ENCODE data around the gene CXorf51A.
"Not testable (repeated sequence)": the region's sequence is repeated elsewhere in the genome, so short reads cannot be mapped to it uniquely, and the experiment has no call there.

The CXorf51A gene

GRCh38 chrX:146814644-146815043 lies at the start of gene CXorf51A:
TSS of gene CXorf51A (minus strand) at chrX:146814744. CDS start at chrX:146814723, 21 bp downstream.
- H3K9me2 ChIP-seq (replicated peaks; ENCODE audit: insufficient read depth, low read length); H3K4me2 ChIP-seq (ENCODE audit: low read depth, low read length, poor library complexity, severe bottlenecking); H4K20me1 ChIP-seq (ENCODE audit: low read depth, low read length); H3K79me2 ChIP-seq (ENCODE audit: insufficient read depth, low read length); H2AFZ ChIP-seq (ENCODE audit: low read depth, low read length, severe bottlenecking); H3K27me3 ChIP-seq (ENCODE audit: low read length); H3K9ac ChIP-seq (ENCODE audit: low read length); H3K9me3 ChIP-seq (ENCODE audit: insufficient read depth, low read length); H3K27ac ChIP-seq (ENCODE audit: low read depth, low read length); H3F3A ChIP-seq (ENCODE audit: insufficient read depth); H3K36me3 ChIP-seq (ENCODE audit: low read length); H3K4me3 ChIP-seq (ENCODE audit: insufficient read depth, low read length, poor library complexity, severe bottlenecking): not testable (repeated sequence)

DNA sequence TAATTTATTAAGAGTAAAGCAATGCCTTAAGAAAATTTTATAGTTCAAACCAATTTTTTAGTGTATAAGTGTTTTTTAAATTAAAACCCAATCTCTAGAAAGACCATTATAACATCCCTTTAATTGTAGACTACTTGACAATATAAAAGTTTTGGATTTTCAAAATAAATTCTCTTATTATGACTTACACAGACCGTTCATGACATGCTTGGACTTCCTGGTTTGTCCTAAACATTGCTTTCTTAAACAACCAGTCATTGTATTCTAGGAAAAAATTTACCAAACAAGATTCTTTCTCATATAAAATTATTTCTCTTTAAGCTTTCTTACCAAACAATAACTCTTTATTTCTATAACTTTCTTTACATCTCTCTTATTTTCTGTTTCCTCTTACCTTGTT lies 49.0 kb upstream of the CXorf51A start:
- Histone ChIP-seq H2AFZ (ENCODE audit: low read depth, low read length, severe bottlenecking) (no peak overlapping the region), H3K4me3 (ENCODE audit: insufficient read depth, low read length, poor library complexity, severe bottlenecking) (no peak overlapping the region), H3K9me2 (replicated peaks; ENCODE audit: insufficient read depth, low read length) (no peaks in the 10 kb centered on the region), H3K27me3 (ENCODE audit: low read length) (no peaks in the 10 kb centered on the region), H3K9me3 (ENCODE audit: insufficient read depth, low read length) (no peaks in the 10 kb centered on the region), H3K27ac (ENCODE audit: low read depth, low read length) (no peak overlapping the region), H3K79me2 (ENCODE audit: insufficient read depth, low read length) (no peaks in the 10 kb centered on the region), H3F3A (ENCODE audit: insufficient read depth) (no peaks in the 10 kb centered on the region), H3K9ac (ENCODE audit: low read length) (no peak overlapping the region), H3K4me2 (ENCODE audit: low read depth, low read length, poor library complexity, severe bottlenecking) (no peak overlapping the region), H4K20me1 (ENCODE audit: low read depth, low read length) (no peaks in the 10 kb centered on the region), H3K36me3 (ENCODE audit: low read length) (no peaks in the 10 kb centered on the region)
- TF ChIP-seq, protein P1, sequence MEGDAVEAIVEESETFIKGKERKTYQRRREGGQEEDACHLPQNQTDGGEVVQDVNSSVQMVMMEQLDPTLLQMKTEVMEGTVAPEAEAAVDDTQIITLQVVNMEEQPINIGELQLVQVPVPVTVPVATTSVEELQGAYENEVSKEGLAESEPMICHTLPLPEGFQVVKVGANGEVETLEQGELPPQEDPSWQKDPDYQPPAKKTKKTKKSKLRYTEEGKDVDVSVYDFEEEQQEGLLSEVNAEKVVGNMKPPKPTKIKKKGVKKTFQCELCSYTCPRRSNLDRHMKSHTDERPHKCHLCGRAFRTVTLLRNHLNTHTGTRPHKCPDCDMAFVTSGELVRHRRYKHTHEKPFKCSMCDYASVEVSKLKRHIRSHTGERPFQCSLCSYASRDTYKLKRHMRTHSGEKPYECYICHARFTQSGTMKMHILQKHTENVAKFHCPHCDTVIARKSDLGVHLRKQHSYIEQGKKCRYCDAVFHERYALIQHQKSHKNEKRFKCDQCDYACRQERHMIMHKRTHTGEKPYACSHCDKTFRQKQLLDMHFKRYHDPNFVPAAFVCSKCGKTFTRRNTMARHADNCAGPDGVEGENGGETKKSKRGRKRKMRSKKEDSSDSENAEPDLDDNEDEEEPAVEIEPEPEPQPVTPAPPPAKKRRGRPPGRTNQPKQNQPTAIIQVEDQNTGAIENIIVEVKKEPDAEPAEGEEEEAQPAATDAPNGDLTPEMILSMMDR (IDR thresholded peaks at IDR 0.05; ENCODE audit: insufficient read depth, low read length, poor library complexity, severe bottlenecking): no peak
- TF ChIP-seq EZH2phosphoT487 (conservative IDR thresholded peaks at IDR 0.05; ENCODE audit: low read length): no peak

DNA sequence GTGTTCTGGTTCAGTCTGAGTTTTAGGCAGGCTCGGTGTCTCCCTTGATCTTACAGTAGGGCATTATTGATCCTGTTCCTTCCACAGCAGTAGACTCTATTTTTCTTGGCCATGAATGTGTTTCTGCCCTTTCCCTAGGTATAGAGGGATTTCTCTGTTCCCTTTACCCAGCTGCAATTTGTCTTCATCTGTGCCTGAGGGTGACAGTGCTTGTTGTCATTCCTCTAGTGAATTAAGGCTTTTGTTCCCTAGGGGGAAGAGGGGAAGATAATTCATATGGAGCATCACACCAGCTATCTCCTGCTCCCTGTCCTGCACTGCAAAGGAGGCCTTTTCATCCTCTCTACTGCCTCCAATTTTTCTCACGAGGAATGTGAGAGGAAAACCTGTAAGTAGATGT lies 39.7 kb upstream of the CXorf51A start:
- Histone ChIP-seq H3K9me2 (replicated peaks; ENCODE audit: insufficient read depth, low read length) (no peaks in the 10 kb centered on the region), H3K9me3 (ENCODE audit: insufficient read depth, low read length) (no peaks in the 10 kb centered on the region), H4K20me1 (ENCODE audit: low read depth, low read length) (no peaks in the 10 kb centered on the region), H3K9ac (ENCODE audit: low read length) (no peak overlapping the region), H3K4me3 (ENCODE audit: insufficient read depth, low read length, poor library complexity, severe bottlenecking) (no peak overlapping the region), H3K79me2 (ENCODE audit: insufficient read depth, low read length) (no peaks in the 10 kb centered on the region), H3F3A (ENCODE audit: insufficient read depth) (no peaks in the 10 kb centered on the region), H3K4me2 (ENCODE audit: low read depth, low read length, poor library complexity, severe bottlenecking) (no peak overlapping the region), H3K36me3 (ENCODE audit: low read length) (no peaks in the 10 kb centered on the region), H3K27ac (ENCODE audit: low read depth, low read length) (no peak overlapping the region), H2AFZ (ENCODE audit: low read depth, low read length, severe bottlenecking) (no peak overlapping the region), H3K27me3 (ENCODE audit: low read length) (no peaks in the 10 kb centered on the region)
- no peak for TF ChIP-seq EZH2phosphoT487 (conservative IDR thresholded peaks at IDR 0.05; ENCODE audit: low read length)
- TF ChIP-seq, protein P1 (IDR thresholded peaks at IDR 0.05; ENCODE audit: insufficient read depth, low read length, poor library complexity, severe bottlenecking): no peak

- H3K79me2 ChIP-seq (ENCODE audit: insufficient read depth, low read length): no peaks in the 10 kb centered on the region
- no peaks in the 10 kb centered on the region for H3F3A ChIP-seq (ENCODE audit: insufficient read depth)
- no peak overlapping the region for H3K4me2 ChIP-seq (ENCODE audit: low read depth, low read length, poor library complexity, severe bottlenecking)
- no peak overlapping the region for H3K4me3 ChIP-seq (ENCODE audit: insufficient read depth, low read length, poor library complexity, severe bottlenecking)
- no peaks in the 10 kb centered on the region for H3K36me3 ChIP-seq (ENCODE audit: low read length)
- TF ChIP-seq, protein P1 (IDR thresholded peaks at IDR 0.05; ENCODE audit: insufficient read depth, low read length, poor library complexity, severe bottlenecking): no peak
- no peak for TF ChIP-seq EZH2phosphoT487 (conservative IDR thresholded peaks at IDR 0.05; ENCODE audit: low read length)
- no peak overlapping the region for H3K27ac ChIP-seq (ENCODE audit: low read depth, low read length)
- no peaks in the 10 kb centered on the region for H3K27me3 ChIP-seq (ENCODE audit: low read length)
- H3K9ac ChIP-seq (ENCODE audit: low read length): no peak overlapping the region
- no peaks in the 10 kb centered on the region for H4K20me1 ChIP-seq (ENCODE audit: low read depth, low read length)
- H3K9me3 ChIP-seq (ENCODE audit: insufficient read depth, low read length): no peaks in the 10 kb centered on the region
- no peak overlapping the region for H2AFZ ChIP-seq (ENCODE audit: low read depth, low read length, severe bottlenecking)
- no peaks in the 10 kb centered on the region for H3K9me2 ChIP-seq (replicated peaks; ENCODE audit: insufficient read depth, low read length)
These were observed 17.4 kb upstream of the CXorf51A start for GRCh38 chrX:146831994-146832393.

- not testable (repeated sequence) for H3K4me3 ChIP-seq (ENCODE audit: insufficient read depth, low read length, poor library complexity, severe bottlenecking); H4K20me1 ChIP-seq (ENCODE audit: low read depth, low read length); H3K9me2 ChIP-seq (replicated peaks; ENCODE audit: insufficient read depth, low read length); H3K9me3 ChIP-seq (ENCODE audit: insufficient read depth, low read length); H3K79me2 ChIP-seq (ENCODE audit: insufficient read depth, low read length); H3K9ac ChIP-seq (ENCODE audit: low read length); H3K27me3 ChIP-seq (ENCODE audit: low read length); H3F3A ChIP-seq (ENCODE audit: insufficient read depth); H2AFZ ChIP-seq (ENCODE audit: low read depth, low read length, severe bottlenecking); H3K27ac ChIP-seq (ENCODE audit: low read depth, low read length); H3K4me2 ChIP-seq (ENCODE audit: low read depth, low read length, poor library complexity, severe bottlenecking); H3K36me3 ChIP-seq (ENCODE audit: low read length)
These were observed 5.1 kb downstream of the CXorf51A start, which contains the start of gene CXorf51B for GRCh38 chrX:146809471-146809870. TSS of gene CXorf51B (plus strand) at chrX:146809771. CDS start at chrX:146809792, 21 bp downstream.
